HG03095 (cell line): Measurements from ENCODE around the gene GATA2.

Experiments used
- ATAC-seq: cut with Tn5 transposase; IDR thresholded peaks from one replicate; pipeline ENCODE4 v1.9.1; 2021; ENCODE audit warnings: moderate library complexity; ENCODE audit not compliant: unreplicated experiment

Gene GATA2

GRCh38 chr3:128503164-128503651 lies 10.2 kb upstream of the GATA2 start:
- ATAC-seq: no peak

GRCh38 chr3:128502712-128503111 lies 9.7 kb upstream of the GATA2 start:
- ATAC-seq: no peak

GRCh38 chr3:128501431-128501830 lies 8.4 kb upstream of the GATA2 start:
- ATAC-seq: no peak

- no peak for ATAC-seq
These were observed 7.6 kb upstream of the GATA2 start for GRCh38 chr3:128500556-128500955.

GRCh38 chr3:128499724-128500275 lies 6.8 kb upstream of the GATA2 start:
- ATAC-seq: no peak

GRCh38 chr3:128498901-128499530 lies 6.0 kb upstream of the GATA2 start:
- no peak for ATAC-seq

GRCh38 chr3:128498127-128498626 lies 5.2 kb upstream of the GATA2 start:
- no peak for ATAC-seq

GRCh38 chr3:128497305-128498126 lies 4.5 kb upstream of the GATA2 start:
- no peak for ATAC-seq

- no peak for ATAC-seq
These were observed 3.8 kb upstream of the GATA2 start for GRCh38 chr3:128496602-128497304.

- no peak for ATAC-seq
These were observed 3.1 kb upstream of the GATA2 start for GRCh38 chr3:128496019-128496601.

- ATAC-seq: no peak
These were observed 2.5 kb upstream of the GATA2 start for GRCh38 chr3:128495435-128495970.

- ATAC-seq: no peak
These were observed 1.3 kb upstream of the GATA2 start for GRCh38 chr3:128494367-128494650.

- ATAC-seq: no peak
These were observed 767 bp upstream of the GATA2 start for GRCh38 chr3:128493570-128494366.

GRCh38 chr3:128491941-128492670 lies 895 bp downstream of the GATA2 start:
- ATAC-seq: no peak

- no peak for ATAC-seq
These were observed 1.4 kb downstream of the GATA2 start for GRCh38 chr3:128491691-128491940.

GRCh38 chr3:128490915-128491690 lies 1.9 kb downstream of the GATA2 start:
- ATAC-seq: no peak

GRCh38 chr3:128490650-128490914 lies 2.4 kb downstream of the GATA2 start:
- no peak for ATAC-seq

GRCh38 chr3:128489927-128490649 lies 2.9 kb downstream of the GATA2 start:
- ATAC-seq: no peak

GRCh38 chr3:128489674-128489926 lies 3.4 kb downstream of the GATA2 start:
- no peak for ATAC-seq
